PC-9 (cell line): ENCODE results near the gene ANKRD11. TPM values are rescaled to one million over a fixed set of nuclear protein-coding genes. Genes with fewer than 3 reads are reported as not detected.

Experiments
- BruUV-seq: library from RNA; stranded (reverse); fragments of 400-500 nt; replicated peaks from 2 replicates; lab custom pipeline; 2021; lab: Mats Ljungman, UMichigan
- CTCF ChIA-PET: fragments of 300-600 bp; sonication (Branson Sonifier 250); formaldehyde crosslinking; loops from one replicate; lab custom pipeline; 2022; ENCODE audit warnings: antibody characterized with exemption; lab: Charles Lee
- POLR2A ChIA-PET: fragments of 300-600 bp; sonication (Branson Sonifier 250); formaldehyde crosslinking; loops from one replicate; lab custom pipeline; 2022; ENCODE audit warnings: antibody characterized with exemption; ENCODE audit not compliant: unreplicated experiment; lab: Charles Lee
- DNase-seq, 2 experiments: peaks; one replicate each; pipeline versions ENCODE4 v3.0.0 to v3.0.0-alpha.2; 2015 to 2022; ENCODE audit warnings: mixed read lengths in 1 of 2
- H2AFZ ChIP-seq: fragments of 200-600 bp; sonication (generic); 2 replicates; pipeline ENCODE4 v1.8.1; 2017; ENCODE audit warnings: antibody characterized with exemption
- H3F3A ChIP-seq: fragments of 200-600 bp; sonication (generic); 2 replicates; pipeline ENCODE4 v1.8.1; 2017; ENCODE audit warnings: antibody characterized with exemption, mild to moderate bottlenecking, low read depth; ENCODE audit not compliant: insufficient read depth
- H3K27ac ChIP-seq: fragments of 200-600 bp; sonication (generic); 2 replicates; pipeline ENCODE4 v1.6.1; 2016; ENCODE audit warnings: mixed run types
- H3K27me3 ChIP-seq: fragments of 200-600 bp; sonication (generic); 2 replicates; pipeline ENCODE4 v1.6.1; 2016; ENCODE audit warnings: low read depth, mixed run types; ENCODE audit not compliant: insufficient read depth
- H3K36me3 ChIP-seq: fragments of 200-600 bp; sonication (generic); 2 replicates; pipeline ENCODE4 v1.6.1; 2016; ENCODE audit warnings: low read depth, mixed run types
- H3K4me1 ChIP-seq: fragments of 200-600 bp; sonication (generic); replicated peaks from 2 replicates; pipeline ENCODE4 v1.6.1; 2016; ENCODE audit warnings: mixed run types; ENCODE audit not compliant: insufficient read depth
- H3K4me2 ChIP-seq: fragments of 200-600 bp; sonication (generic); 2 replicates; pipeline ENCODE4 v1.6.1; 2017; ENCODE audit warnings: mixed run types
- H3K4me3 ChIP-seq: fragments of 200-600 bp; sonication (generic); 2 replicates; pipeline ENCODE4 v1.6.1; 2016; ENCODE audit warnings: mixed run types
- H3K79me2 ChIP-seq: fragments of 200-600 bp; sonication (generic); 2 replicates; pipeline ENCODE4 v1.6.1; 2017; ENCODE audit warnings: low read depth, mixed run types
- H3K9me2 ChIP-seq: fragments of 200-600 bp; sonication (generic); 2 replicates; pipeline ENCODE4 v1.8.1; 2017; ENCODE audit warnings: mild to moderate bottlenecking; ENCODE audit not compliant: insufficient read depth
- H3K9me3 ChIP-seq: fragments of 200-600 bp; sonication (generic); 2 replicates; pipeline ENCODE4 v1.8.1; 2016; ENCODE audit warnings: low read depth; ENCODE audit not compliant: insufficient read depth
- H4K20me1 ChIP-seq: fragments of 200-600 bp; sonication (generic); 2 replicates; pipeline ENCODE4 v1.8.1; 2017; ENCODE audit not compliant: insufficient read depth
- EZH2 ChIP-seq: fragments of 200-600 bp; sonication (generic); IDR thresholded peaks from 2 replicates; pipeline ENCODE4 v1.8.0; 2017; ENCODE audit warnings: antibody characterized with exemption, low read depth
- intact Hi-C: fragments of 100-400 bp; cut with micrococcal nuclease; formaldehyde crosslinking; loops from one replicate; pipeline ENCODE4 v1.10.0; 2022; ENCODE audit not compliant: unreplicated experiment
- total RNA-seq: library from RNA; stranded (reverse); gene quantifications from 2 replicates; pipeline ENCODE4 v1.2.3, GENCODE V29; 2021
- TF ChIP-seq, protein P1 (sequence below): fragments of 200-600 bp; sonication (generic); conservative IDR thresholded peaks from 2 replicates; pipeline ENCODE4 v1.6.1; 2017; ENCODE audit warnings: mixed run types, antibody characterized with exemption, mild to moderate bottlenecking, moderate library complexity

Gene ANKRD11
- total RNA-seq, 1 experiment from 2014 or later, result 220 TPM

- no peak overlapping the region for H2AFZ ChIP-seq
- H3K79me2 ChIP-seq, result peaks cover 97% of the 10 kb centered on the region
- H3K9me3 ChIP-seq, result no peaks in the 10 kb centered on the region
- DNase-seq, result no peak
- POLR2A ChIA-PET, result no interaction called here
- H3K27me3 ChIP-seq, result no peaks in the 10 kb centered on the region
- peaks cover 13% of the 10 kb centered on the region; the same call in 1 of the 2 replicates for H3K36me3 ChIP-seq
- peak overlapping the region; percentile 80 for H3K27ac ChIP-seq
- intact Hi-C loops, result no loop called here
- no peak for TF ChIP-seq EZH2
- TF ChIP-seq, protein P1, sequence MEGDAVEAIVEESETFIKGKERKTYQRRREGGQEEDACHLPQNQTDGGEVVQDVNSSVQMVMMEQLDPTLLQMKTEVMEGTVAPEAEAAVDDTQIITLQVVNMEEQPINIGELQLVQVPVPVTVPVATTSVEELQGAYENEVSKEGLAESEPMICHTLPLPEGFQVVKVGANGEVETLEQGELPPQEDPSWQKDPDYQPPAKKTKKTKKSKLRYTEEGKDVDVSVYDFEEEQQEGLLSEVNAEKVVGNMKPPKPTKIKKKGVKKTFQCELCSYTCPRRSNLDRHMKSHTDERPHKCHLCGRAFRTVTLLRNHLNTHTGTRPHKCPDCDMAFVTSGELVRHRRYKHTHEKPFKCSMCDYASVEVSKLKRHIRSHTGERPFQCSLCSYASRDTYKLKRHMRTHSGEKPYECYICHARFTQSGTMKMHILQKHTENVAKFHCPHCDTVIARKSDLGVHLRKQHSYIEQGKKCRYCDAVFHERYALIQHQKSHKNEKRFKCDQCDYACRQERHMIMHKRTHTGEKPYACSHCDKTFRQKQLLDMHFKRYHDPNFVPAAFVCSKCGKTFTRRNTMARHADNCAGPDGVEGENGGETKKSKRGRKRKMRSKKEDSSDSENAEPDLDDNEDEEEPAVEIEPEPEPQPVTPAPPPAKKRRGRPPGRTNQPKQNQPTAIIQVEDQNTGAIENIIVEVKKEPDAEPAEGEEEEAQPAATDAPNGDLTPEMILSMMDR, result no peak
- H4K20me1 ChIP-seq, result peaks cover 89% of the 10 kb centered on the region
- CTCF ChIA-PET, result no interaction called here
- BruUV-seq, result no TSS peak
- peaks cover 91% of the 10 kb centered on the region for H3F3A ChIP-seq
- H3K4me1 ChIP-seq, result peaks cover 98% of the 10 kb centered on the region
- H3K4me2 ChIP-seq, result peak overlapping the region; percentile 88
- peak overlapping the region; percentile 57; the same call in 1 of the 2 replicates for H3K4me3 ChIP-seq
- H3K9me2 ChIP-seq, result no peaks in the 10 kb centered on the region
Measured at GRCh38 chr16:89318871-89319630, 171.3 kb downstream of the ANKRD11 start.

GRCh38 chr16:89318430-89318758 is 172.0 kb downstream of the ANKRD11 start:
- H3F3A ChIP-seq, result peaks cover 86% of the 10 kb centered on the region
- H3K4me1 ChIP-seq, result peaks cover 98% of the 10 kb centered on the region
- H3K4me2 ChIP-seq, result peak overlapping the region; percentile 88
- no peak for TF ChIP-seq EZH2
- TF ChIP-seq, protein P1, result no peak
- peaks cover 97% of the 10 kb centered on the region for H3K79me2 ChIP-seq
- H3K36me3 ChIP-seq, result 0 out of 2 replicates have a peak, but pooled peaks cover 9% of the 10 kb centered on the region
- ChIA-PET CTCF (no interaction called here), POLR2A (no interaction called here)
- no peaks in the 10 kb centered on the region for H3K9me3 ChIP-seq
- H3K9me2 ChIP-seq, result no peaks in the 10 kb centered on the region
- H3K4me3 ChIP-seq, result peak overlapping the region; percentile 57; the same call in 1 of the 2 replicates
- H3K27me3 ChIP-seq, result no peaks in the 10 kb centered on the region
- intact Hi-C loops, result no loop called here
- H2AFZ ChIP-seq, result no peak overlapping the region
- H3K27ac ChIP-seq, result peak overlapping the region; percentile 80
- no peak for DNase-seq
- peaks cover 90% of the 10 kb centered on the region for H4K20me1 ChIP-seq
- BruUV-seq, result no TSS peak

GRCh38 chr16:89317729-89318429 is 172.5 kb downstream of the ANKRD11 start:
- Histone ChIP-seq H3K27ac (peak overlapping the region; percentile 36; the same call in 1 of the 2 replicates), H3K4me3 (peak overlapping the region; percentile 57; the same call in 1 of the 2 replicates), H3K36me3 (0 out of 2 replicates have a peak, but pooled peaks cover 7% of the 10 kb centered on the region), H3K9me3 (no peaks in the 10 kb centered on the region), H3F3A (peaks cover 83% of the 10 kb centered on the region), H3K79me2 (peaks cover 97% of the 10 kb centered on the region), H4K20me1 (peaks cover 93% of the 10 kb centered on the region), H2AFZ (no peak overlapping the region), H3K27me3 (no peaks in the 10 kb centered on the region), H3K4me1 (peaks cover 94% of the 10 kb centered on the region), H3K4me2 (peak overlapping the region; percentile 88), H3K9me2 (no peaks in the 10 kb centered on the region)
- intact Hi-C loops, result no loop called here
- DNase-seq, result no peak
- CTCF ChIA-PET, result no interaction called here
- POLR2A ChIA-PET, result no interaction called here
- TF ChIP-seq, protein P1, result no peak
- no peak for TF ChIP-seq EZH2
- no TSS peak for BruUV-seq
